GM18502 (cell line): ENCODE results near the gene SRPK1.
"Not testable (repeated sequence)": the region's sequence is repeated elsewhere in the genome, so short reads cannot be mapped to it uniquely, and the experiment has no call there.

Experiments
- ATAC-seq: cut with Tn5 transposase; IDR thresholded peaks from one replicate; pipeline ENCODE4 v1.9.1; 2021; ENCODE audit warnings: mild to moderate bottlenecking; ENCODE audit not compliant: unreplicated experiment, poor library complexity

SRPK1 gene

DNA sequence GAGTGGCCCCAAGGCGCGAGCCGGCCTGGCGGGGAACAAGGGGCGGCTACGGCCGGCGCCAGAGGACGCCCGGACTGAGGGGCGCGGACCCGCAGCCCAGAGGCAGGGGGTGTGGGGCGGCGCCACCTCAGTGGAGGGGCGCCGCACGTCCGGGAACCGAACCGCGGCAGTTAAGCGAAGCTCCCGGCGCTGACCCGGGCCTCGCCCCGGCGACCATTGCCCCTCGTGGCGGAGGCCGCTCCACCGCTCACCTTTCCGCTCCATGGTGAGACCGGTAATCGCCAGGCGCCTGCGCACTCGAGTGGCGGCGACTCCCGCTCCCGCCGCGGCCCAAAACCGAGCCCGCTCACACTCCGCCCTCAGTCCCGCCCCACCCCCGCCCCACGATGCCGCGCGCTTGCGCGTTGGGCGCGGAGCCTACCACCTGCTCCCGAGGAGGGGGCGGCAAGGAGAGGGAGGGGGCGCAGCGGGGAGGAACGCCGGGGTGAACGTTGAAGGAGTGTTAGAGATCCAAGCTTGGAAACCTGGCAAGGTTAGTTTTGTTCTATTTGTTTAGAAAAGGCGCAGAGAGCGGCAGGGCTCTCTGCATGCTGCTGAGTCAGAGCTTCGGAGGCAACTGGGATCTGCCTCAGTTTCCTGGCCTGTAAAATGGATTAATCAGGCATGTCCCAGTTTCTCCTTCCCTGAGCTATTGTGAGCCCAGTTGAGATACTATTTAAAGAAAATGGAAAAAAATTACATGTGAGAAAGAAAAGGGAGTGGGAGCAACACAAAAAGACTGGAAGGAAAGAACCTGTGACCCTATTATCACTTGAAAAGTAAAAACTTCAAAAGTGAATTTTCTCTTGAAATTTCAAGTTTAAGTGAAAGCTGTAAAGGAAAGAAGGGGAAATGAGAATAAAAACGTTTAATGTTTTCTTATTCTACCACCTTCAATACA is at the start of gene SRPK1:
TSS of gene SRPK1 (minus strand) at position 306 of the 940 bp plus-strand sequence. CDS start at position 264, 42 bp downstream.
- ATAC-seq, result peak; percentile 84

GRCh38 chr6:35970181-35970580 is 49.3 kb upstream of the SRPK1 start:
- ATAC-seq, result no peak

- no peak for ATAC-seq
Measured at GRCh38 chr6:35969646-35970045, 48.7 kb upstream of the SRPK1 start.

DNA sequence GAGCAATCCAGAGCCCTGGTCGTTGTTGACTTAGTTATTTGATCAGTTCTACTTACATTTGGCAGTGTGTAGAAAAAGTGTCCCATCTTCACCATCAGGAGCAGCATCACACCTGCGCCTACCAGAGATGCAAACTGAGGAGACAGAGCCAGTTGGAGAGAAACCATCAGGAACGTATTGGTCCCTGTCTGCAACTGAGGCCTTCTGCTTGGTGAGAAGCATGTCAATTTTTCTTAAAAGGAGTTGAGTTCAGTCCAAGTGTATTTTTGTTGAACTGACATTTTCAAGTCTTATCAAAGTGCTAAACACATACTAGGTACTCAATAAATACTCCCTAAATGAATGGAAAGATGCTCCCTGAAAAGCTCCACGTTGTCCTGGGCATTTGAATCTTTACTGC is 47.9 kb upstream of the SRPK1 start:
- ATAC-seq, result no peak

DNA sequence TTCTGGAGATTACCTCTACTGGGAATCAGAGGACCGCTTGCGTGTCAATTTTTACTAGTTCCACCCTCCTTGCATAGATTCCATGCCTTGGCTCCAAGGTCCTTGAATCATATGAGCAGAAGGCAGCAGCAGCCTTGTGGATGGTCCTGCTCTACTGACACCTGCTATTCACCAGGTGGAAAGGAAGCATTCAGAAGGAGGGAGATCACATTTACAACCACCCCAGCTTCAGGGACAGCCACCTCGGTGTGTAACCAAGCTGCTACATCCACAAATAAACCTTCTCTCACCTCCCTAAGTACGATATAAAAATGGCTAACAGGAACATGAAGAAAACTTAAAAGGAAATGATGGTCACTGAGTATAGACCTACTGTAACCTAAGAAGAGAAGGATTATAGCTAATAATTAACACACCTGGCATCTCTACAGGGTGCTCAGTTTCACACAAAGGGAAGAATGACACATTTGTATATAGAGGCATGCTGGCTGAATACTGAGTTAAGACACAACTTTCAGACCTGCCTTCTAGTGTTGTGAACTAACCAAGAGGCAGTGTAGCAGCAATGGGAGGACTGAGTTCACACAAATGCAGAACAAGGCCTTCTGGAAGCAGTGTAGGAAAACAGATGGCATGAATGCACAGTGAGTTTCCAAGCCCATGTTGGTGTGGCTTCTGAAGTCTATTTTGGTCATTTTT is 46.3 kb upstream of the SRPK1 start:
- ATAC-seq, result no peak

GRCh38 chr6:35962779-35963560 is 42.1 kb upstream of the SRPK1 start:
- ATAC-seq, result no peak

DNA sequence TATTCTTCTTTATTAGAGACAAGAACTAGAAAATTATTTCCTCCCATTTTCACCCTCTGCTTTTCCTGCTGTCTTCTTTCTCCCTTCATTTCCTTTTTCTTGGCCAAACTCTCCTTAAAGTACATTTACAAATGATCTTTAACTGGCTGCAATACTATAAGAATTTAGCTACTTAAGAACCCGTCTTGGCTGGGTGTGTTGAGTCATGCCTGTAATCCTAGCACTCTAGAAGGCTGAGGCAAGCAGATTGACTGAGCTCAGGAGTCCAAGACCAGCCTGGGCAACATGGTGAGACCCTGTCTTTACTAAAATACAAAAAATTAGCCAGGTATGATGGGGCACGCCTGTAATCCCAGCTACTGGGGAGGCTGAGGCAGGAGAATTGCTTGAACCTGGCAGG is 39.3 kb upstream of the SRPK1 start:
- ATAC-seq, result no peak

DNA sequence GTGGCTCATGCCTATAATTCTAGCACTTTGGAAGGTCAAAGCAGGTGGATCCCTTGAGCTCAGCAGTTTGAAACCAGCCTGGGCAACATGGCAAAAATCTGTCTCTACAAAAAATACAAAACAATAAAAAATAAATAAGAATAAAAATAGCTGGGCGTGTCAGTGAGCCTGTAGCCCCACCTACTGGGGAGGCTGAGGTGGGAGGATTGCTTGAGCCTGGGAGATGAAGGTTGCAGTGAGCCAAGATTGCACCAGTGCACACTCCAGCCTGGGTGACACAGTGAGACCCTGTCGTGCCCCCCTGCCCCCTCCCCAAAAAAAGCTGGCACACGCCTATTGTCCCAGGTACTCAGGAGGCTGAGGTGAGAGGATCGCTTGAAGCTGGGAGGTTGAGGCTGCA is 35.1 kb upstream of the SRPK1 start:
- no peak for ATAC-seq

- ATAC-seq, result no peak
Measured at GRCh38 chr6:35955521-35955920, 34.6 kb upstream of the SRPK1 start.

DNA sequence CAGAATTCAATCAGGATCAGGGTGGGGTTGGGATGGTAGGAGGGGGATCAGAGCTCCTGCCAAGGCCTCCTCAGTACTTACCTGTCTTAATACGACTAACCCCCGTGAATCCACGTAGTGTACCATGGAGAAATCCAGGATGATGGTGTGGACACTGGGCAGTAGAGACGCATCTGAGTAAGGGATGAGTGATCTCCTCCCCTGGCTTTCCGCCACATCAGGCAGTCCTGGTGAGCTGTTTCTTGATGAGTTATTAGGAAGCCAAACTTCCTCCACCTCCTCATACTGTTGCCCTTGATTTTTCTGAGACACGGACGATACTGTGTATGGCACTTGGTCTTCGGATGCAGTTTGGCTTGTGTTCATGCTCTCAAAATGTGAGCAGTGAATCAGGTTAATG is 34.2 kb upstream of the SRPK1 start:
- no peak for ATAC-seq

- ATAC-seq, result no peak
Measured at GRCh38 chr6:35954333-35954732, 33.4 kb upstream of the SRPK1 start.

DNA sequence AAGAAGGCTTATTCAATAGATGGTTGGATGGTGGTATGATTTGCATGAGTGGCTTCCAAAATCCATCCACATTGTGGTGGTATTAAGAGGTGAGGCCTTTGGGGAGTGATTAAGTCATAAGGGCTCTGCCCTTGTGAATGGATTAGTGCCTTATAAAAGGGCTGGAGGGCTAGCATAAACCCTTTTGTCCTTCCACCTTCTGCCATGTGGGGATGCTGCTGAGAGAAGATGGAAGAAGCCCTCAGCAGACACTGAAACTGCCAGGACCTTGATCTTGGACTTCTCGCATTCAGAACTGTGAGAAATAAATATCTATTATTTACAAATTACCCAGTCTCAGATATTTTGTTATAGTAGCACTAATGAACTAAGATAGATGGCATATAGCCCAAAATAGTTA is 27.8 kb upstream of the SRPK1 start:
- ATAC-seq, result no peak

- ATAC-seq, result no peak
Measured at GRCh38 chr6:35945650-35946025, 24.7 kb upstream of the SRPK1 start.

- ATAC-seq, result no peak
Measured at GRCh38 chr6:35943390-35943789, 22.5 kb upstream of the SRPK1 start.

DNA sequence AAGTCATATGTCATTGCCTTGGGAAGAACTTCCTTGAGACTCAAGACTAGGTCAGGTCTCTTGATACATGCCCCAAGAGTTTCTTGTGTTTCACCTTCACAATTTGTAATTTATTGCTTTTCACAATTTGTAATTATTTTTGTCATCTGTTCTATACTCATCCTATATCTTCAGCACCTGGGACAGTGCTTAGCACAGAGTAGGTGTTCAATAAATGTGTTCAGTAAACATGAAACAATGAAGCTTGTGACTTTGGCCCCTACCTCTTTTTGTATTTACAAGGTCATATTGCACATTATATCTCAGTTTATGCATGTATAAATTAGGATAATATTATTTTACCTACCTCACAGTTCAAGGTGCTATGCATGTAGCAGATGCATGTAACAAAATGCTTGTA is 21.5 kb upstream of the SRPK1 start:
- ATAC-seq, result no peak

DNA sequence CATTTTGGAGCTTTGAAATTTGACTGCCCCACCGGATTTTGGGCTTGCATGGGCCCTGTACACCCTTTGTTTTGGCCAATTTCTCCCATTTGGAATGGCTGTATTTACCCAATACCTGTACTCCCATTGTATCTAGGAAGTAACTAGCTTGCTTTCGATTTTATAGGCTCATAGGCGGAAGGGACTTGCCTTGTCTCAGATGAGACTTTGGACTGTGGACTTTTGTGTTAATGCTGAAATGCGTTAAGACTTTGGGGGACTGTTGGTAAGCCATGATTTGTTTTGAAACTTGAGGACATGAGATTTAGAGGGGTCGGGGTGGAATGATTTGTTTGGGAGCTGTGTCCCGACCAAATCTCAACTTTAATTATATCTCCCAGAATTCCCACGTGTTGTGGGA is 20.3 kb upstream of the SRPK1 start:
- not testable (repeated sequence) for ATAC-seq

DNA sequence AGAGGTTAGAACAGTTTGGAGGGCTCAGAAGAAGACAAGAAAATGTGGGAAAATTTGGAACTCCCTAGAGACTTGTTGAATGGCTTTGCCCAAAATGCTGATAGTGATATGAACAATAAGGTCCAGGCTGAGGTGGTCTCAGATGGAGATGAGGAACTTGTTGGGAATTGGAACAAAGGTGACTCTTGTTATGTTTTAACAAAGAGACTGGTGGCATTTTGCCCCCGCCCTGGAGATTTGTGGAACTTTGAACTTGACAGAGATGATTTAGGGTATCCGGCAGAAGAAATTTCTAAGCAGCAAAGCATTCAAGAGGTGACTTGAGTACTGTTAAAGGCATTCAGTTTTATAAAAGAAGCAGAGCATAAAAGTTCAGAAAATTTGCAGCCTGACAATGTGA is 19.1 kb upstream of the SRPK1 start:
- ATAC-seq, result not testable (repeated sequence)

DNA sequence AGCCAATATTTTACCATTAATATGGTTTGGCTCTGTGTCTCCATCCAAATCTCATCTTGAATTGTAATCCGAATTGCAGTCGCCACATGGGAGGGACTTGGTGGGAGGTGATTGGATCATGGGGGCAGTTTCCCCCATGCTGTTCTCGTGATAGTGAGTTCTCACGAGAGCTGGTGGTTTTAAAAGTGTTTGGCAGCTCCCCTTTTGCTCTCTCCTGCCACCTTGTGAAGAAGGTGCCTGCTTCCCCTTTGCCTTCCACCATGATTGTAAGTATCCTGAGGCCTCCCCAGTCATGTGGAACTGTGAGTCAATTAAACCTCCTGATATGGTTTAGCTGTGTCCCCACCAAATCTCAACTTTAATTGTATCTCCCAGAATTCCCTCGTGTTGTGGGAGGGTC is 18.4 kb upstream of the SRPK1 start:
- ATAC-seq, result not testable (repeated sequence)

DNA sequence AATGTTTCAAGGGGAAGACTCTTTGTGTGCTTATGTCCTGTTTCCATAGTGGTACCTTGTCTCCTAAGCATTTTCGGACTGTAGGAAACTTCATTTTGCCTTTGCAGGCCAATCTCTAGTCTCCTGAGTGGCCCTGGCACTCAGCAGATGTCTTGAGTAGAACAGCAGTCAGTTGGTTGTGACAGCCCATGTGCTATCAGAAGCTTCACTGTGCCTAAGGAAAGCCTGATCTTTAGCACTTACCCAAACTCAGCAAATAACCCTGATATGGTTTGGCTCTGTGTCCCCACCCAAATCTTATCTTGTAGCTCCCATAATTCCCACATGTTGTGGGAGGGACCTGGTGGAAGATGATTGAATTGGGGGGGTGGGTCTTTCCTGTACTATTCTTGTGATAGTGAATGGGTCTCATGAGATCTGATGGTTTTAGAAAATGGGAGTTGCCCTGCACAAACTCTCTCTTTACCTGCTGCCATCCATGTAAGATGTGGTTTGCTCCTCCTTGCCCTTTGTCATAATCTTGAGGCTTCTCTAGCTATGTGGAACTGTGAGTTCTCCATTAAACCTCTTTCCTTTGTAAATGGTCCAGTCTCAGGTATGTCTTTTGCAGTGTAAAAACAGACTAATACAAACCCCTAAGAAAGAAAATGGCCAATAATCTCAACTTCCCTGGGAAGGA is 15.9 kb upstream of the SRPK1 start:
- no peak for ATAC-seq

- ATAC-seq, result no peak
Measured at GRCh38 chr6:35935469-35935868, 14.6 kb upstream of the SRPK1 start.
